HepG2 (cell line): Measurements from ENCODE around the gene SPACA1. TPM values are rescaled to one million over a fixed set of nuclear protein-coding genes. Genes with fewer than 3 reads are reported as not detected.

Experiments
- ATAC-seq: fragments of 200-7000 bp; cut with Tn5 transposase; 3 replicates; pipeline ENCODE4 v1.9.1; 2020; ENCODE audit warnings: mild to moderate bottlenecking, moderate library complexity
- BruUV-seq: library from RNA; stranded (reverse); fragments of 400-500 nt; replicated peaks from 2 replicates; lab custom pipeline; 2021; lab: Mats Ljungman, UMichigan
- CTCF ChIA-PET: fragments of 300-600 bp; formaldehyde crosslinking; extraction: SDS; loops from one replicate; lab custom pipeline; 2021; ENCODE audit warnings: low total read pairs, inconsistent platforms, low intra/inter-chr PET ratio; lab: Yijun Ruan, JAX
- POLR2A ChIA-PET: fragments of 350-600 bp; sonication (Branson Sonifier 250); formaldehyde crosslinking; loops from one replicate; lab custom pipeline; 2020; ENCODE audit warnings: antibody characterized with exemption, inconsistent platforms; lab: Yijun Ruan, JAX
- DNase-seq: peaks from one replicate; pipeline ENCODE4 v3.0.0-alpha.2; 2015; ENCODE audit warnings: low spot score
- FAIRE-seq: peaks from 3 replicates; lab custom pipeline; 2011; peaks lifted over from hg19 to GRCh38; lab: Jason Lieb, UNC
- H2AFZ ChIP-seq: one replicate; pipeline ENCODE4 v1.6.1; 2011; ENCODE audit warnings: low read length, inconsistent platforms
- H3K27ac ChIP-seq: fragments of 300-600 bp; 3 replicates; pipeline ENCODE4 v1.8.0; 2011; ENCODE audit warnings: mixed run types, mild to moderate bottlenecking, mixed read lengths, low read length, inconsistent platforms; ENCODE audit not compliant: insufficient read depth; ENCODE audit errors: extremely low read length
- H3K27me3 ChIP-seq, 2 experiments: fragments of 200-600 bp in 1 of 2; 2 replicates in 1 of 2; 3 replicates in 1 of 2; pipeline versions ENCODE4 v1.6.0 to v1.8.0; 2011; ENCODE audit warnings: low read length in 2 of 2, mild to moderate bottlenecking in 2 of 2, moderate library complexity in 2 of 2, inconsistent platforms in 1 of 2; ENCODE audit not compliant: insufficient read depth in 2 of 2, control insufficient read depth in 1 of 2
- H3K36me3 ChIP-seq, 2 experiments: fragments of 200-600 bp in 1 of 2; replicated peaks in 1 of 2; 2 replicates in 1 of 2; 3 replicates in 1 of 2; pipeline versions ENCODE4 v1.5.1 to v1.8.0; 2011; ENCODE audit warnings: low read length in 2 of 2, inconsistent platforms in 1 of 2; ENCODE audit not compliant: insufficient read depth in 2 of 2, control insufficient read depth in 1 of 2
- H3K4me1 ChIP-seq: 2 replicates; pipeline ENCODE4 v1.5.1; 2012; ENCODE audit warnings: low read length, inconsistent platforms; ENCODE audit not compliant: insufficient read depth
- H3K4me2 ChIP-seq: 2 replicates; pipeline ENCODE4 v1.6.0; 2011; ENCODE audit warnings: low read depth, low read length, inconsistent platforms
- H3K4me3 ChIP-seq, 3 experiments: fragments of 200-600 bp in 1 of 3; sonication (generic), shearing (Covaris generic) in 1 of 3; replicated peaks in 1 of 3; 2 replicates each; pipeline ENCODE4 v1.5.1; 2011 to 2016; ENCODE audit warnings: low read length in 3 of 3, inconsistent platforms in 2 of 3, low read depth in 2 of 3, mild to moderate bottlenecking in 2 of 3, control low read depth in 1 of 3, mixed read lengths in 1 of 3; ENCODE audit not compliant: insufficient read depth in 1 of 3
- H3K79me2 ChIP-seq: one replicate; pipeline ENCODE4 v1.6.1; 2011; ENCODE audit warnings: low read length, inconsistent platforms; ENCODE audit not compliant: insufficient read depth
- H3K9ac ChIP-seq: 2 replicates; pipeline ENCODE4 v1.6.0; 2011; ENCODE audit warnings: mild to moderate bottlenecking, low read depth, low read length, inconsistent platforms; ENCODE audit not compliant: insufficient read depth
- H3K9me3 ChIP-seq: 2 replicates; pipeline ENCODE4 v1.5.1; 2012; ENCODE audit warnings: mild to moderate bottlenecking, low read length
- H4K20me1 ChIP-seq: 2 replicates; pipeline ENCODE4 v1.6.0; 2011; ENCODE audit warnings: inconsistent platforms, mild to moderate bottlenecking, low read length, moderate library complexity; ENCODE audit not compliant: insufficient read depth
- ERF ChIP-seq: IDR thresholded peaks from 2 replicates; pipeline ENCODE4 v1.6.1; 2018; ENCODE audit warnings: missing biosample characterization, missing genetic modification reagents
- HDAC6 ChIP-seq: fragments of 200-600 bp; sonication (generic); IDR thresholded peaks from 2 replicates; pipeline ENCODE4 v1.7.0; 2017; ENCODE audit warnings: mild to moderate bottlenecking, antibody characterized with exemption, low read length, low read depth
- KDM2A ChIP-seq: sonication (generic); formaldehyde crosslinking; IDR thresholded peaks from 2 replicates; pipeline ENCODE4 v1.4.0; 2020; ENCODE audit warnings: low read depth, missing genetic modification reagents, borderline replicate concordance
- MIXL1 ChIP-seq: IDR thresholded peaks from 2 replicates; pipeline ENCODE4 v1.6.1; 2016
- PCBP2 ChIP-seq: fragments of 200-400 bp; formaldehyde crosslinking; optimal IDR thresholded peaks from 2 replicates; pipeline ENCODE3; 2018; ENCODE audit warnings: low read length, low read depth; ENCODE audit not compliant: poor library complexity, severe bottlenecking
- RAD21 ChIP-seq: fragments of 450-650 bp; formaldehyde crosslinking; IDR thresholded peaks from 2 replicates; pipeline ENCODE4 v1.5.0; 2020; ENCODE audit warnings: mild to moderate bottlenecking
- RFXAP ChIP-seq: sonication (generic); formaldehyde crosslinking; IDR thresholded peaks from 2 replicates; pipeline ENCODE4 v1.4.0; 2020; ENCODE audit warnings: missing genetic modification reagents, borderline replicate concordance
- RXRA ChIP-seq: sonication (generic); formaldehyde crosslinking; IDR thresholded peaks from 2 replicates; pipeline ENCODE4 v1.5.1; 2020; ENCODE audit warnings: missing genetic modification reagents
- RXRB ChIP-seq: IDR thresholded peaks from 2 replicates; pipeline ENCODE4 v1.6.1; 2016; ENCODE audit warnings: borderline replicate concordance, missing genetic modification reagents, missing compliant biosample characterization
- SIX4 ChIP-seq: sonication (generic); formaldehyde crosslinking; IDR thresholded peaks from 2 replicates; pipeline ENCODE4 v1.4.0; 2020; ENCODE audit warnings: missing genetic modification reagents
- SRF ChIP-seq: IDR thresholded peaks from 2 replicates; pipeline ENCODE4 v1.6.1; 2011; ENCODE audit warnings: mild to moderate bottlenecking, low read depth, low read length, moderate library complexity
- TERF1 ChIP-seq: sonication (generic); formaldehyde crosslinking; IDR thresholded peaks from 2 replicates; pipeline ENCODE4 v1.8.0; 2022; ENCODE audit warnings: mild to moderate bottlenecking, missing genetic modification reagents, moderate library complexity
- THAP7 ChIP-seq: sonication (generic); formaldehyde crosslinking; IDR thresholded peaks from 2 replicates; pipeline ENCODE4 v1.8.1; 2023; ENCODE audit warnings: mild to moderate bottlenecking, missing genetic modification reagents
- ZBTB14 ChIP-seq: sonication (generic); formaldehyde crosslinking; IDR thresholded peaks from 2 replicates; pipeline ENCODE4 v1.4.0; 2020; ENCODE audit warnings: missing genetic modification reagents
- ZFP36L2 ChIP-seq: sonication (generic); formaldehyde crosslinking; IDR thresholded peaks from 2 replicates; pipeline ENCODE4 v1.4.0; 2020; ENCODE audit warnings: missing genetic modification reagents
- ZFYVE20 ChIP-seq: sonication (generic); formaldehyde crosslinking; IDR thresholded peaks from 2 replicates; pipeline ENCODE4 v1.8.0; 2023; ENCODE audit warnings: low read depth, mild to moderate bottlenecking, moderate library complexity, missing genetic modification reagents, borderline replicate concordance
- ZKSCAN8 ChIP-seq: IDR thresholded peaks from 2 replicates; pipeline ENCODE4 v1.6.1; 2016; ENCODE audit warnings: borderline replicate concordance, missing genetic modification reagents, missing compliant biosample characterization
- ZNF136 ChIP-seq: sonication (generic); formaldehyde crosslinking; IDR thresholded peaks from 2 replicates; pipeline ENCODE4 v1.8.1; 2022; ENCODE audit warnings: low read depth, mild to moderate bottlenecking, moderate library complexity, missing genetic modification reagents
- ZNF224 ChIP-seq: sonication (generic); formaldehyde crosslinking; IDR thresholded peaks from 2 replicates; pipeline ENCODE4 v1.5.0; 2020; ENCODE audit warnings: mild to moderate bottlenecking, missing genetic modification reagents
- ZNF431 ChIP-seq: sonication (generic); formaldehyde crosslinking; IDR thresholded peaks from 2 replicates; pipeline ENCODE4 v1.9.0; 2022; ENCODE audit warnings: missing genetic modification reagents, low read depth, mild to moderate bottlenecking, borderline replicate concordance
- ZNF547 ChIP-seq: sonication (generic); formaldehyde crosslinking; IDR thresholded peaks from 2 replicates; pipeline ENCODE4 v1.5.1; 2020; ENCODE audit warnings: mild to moderate bottlenecking, missing genetic modification reagents
- ZNF674 ChIP-seq: sonication (generic); formaldehyde crosslinking; IDR thresholded peaks from 2 replicates; pipeline ENCODE4 v1.5.0; 2020; ENCODE audit warnings: low read depth, mild to moderate bottlenecking, missing genetic modification reagents
- ZSCAN29 ChIP-seq: sonication (generic); formaldehyde crosslinking; conservative IDR thresholded peaks from 2 replicates; pipeline ENCODE4 v1.4.0; 2020; ENCODE audit warnings: mild to moderate bottlenecking, missing genetic modification reagents
- WGBS: methylation state at CpG from one replicate; pipeline ENCODE4 v1.1.6; 2017; ENCODE audit warnings: low lambda C conversion rate; 5-methylcytosine and 5-hydroxymethylcytosine counted together
- in situ Hi-C: cut with HindIII; loops from 2 replicates; pipeline ENCODE4 v1.10.0; 2017; ENCODE audit warnings: low pct_unique_long_range_greater_than_20kb; ENCODE audit not compliant: extremely low pct_ligation_motif_present
- intact Hi-C: fragments of 100-400 bp; cut with micrococcal nuclease; formaldehyde crosslinking; loops from one replicate; pipeline ENCODE4 v1.10.0; 2022; ENCODE audit not compliant: unreplicated experiment
- polyA plus RNA-seq, 8 experiments: library from polyadenylated mRNA; depleted of rRNA in 3 of 8; stranded (reverse) in 7 of 8; unstranded in 1 of 8; fragments of >200 nt; fragmentation: Illumina TruSeq in 4 of 8; extraction: Trizol in 4 of 8; gene quantifications; 2 replicates each; pipeline versions ENCODE4 v1.2.1 to v1.2.3, GENCODE V29; 2011 to 2016; ENCODE audit warnings: low read depth in 4 of 8, missing spikeins in 1 of 8, mixed read lengths in 1 of 8; ENCODE audit not compliant: insufficient read depth in 1 of 8
- total RNA-seq, 5 experiments: library from RNA; depleted of rRNA; stranded (reverse); fragments of >200 nt; fragmentation: Illumina TruSeq; extraction: Trizol; gene quantifications; 2 replicates each; pipeline ENCODE4 v1.2.3, GENCODE V29; 2016; ENCODE audit warnings: low read depth in 1 of 5

SPACA1 gene
- total and polyA plus RNA-seq, 2 of the 13 experiments (the other 11 are each of a cell fraction or from before 2014, with no cell fraction given), result 0.07 TPM; not detected in 1

GRCh38 chr6:88044530-88044929, 3.1 kb upstream of the SPACA1 start (continued):
- TF ChIP-seq PCBP2 (no peak), MIXL1 (no peak), ZBTB14 (CRISPR knock-in tag) (no peak), RAD21 (CRISPR knock-in tag) (no peak), ZSCAN29 (CRISPR knock-in tag) (no peak), THAP7 (CRISPR knock-in tag) (no peak), ERF (no peak), HDAC6 (no peak), KDM2A (CRISPR knock-in tag) (no peak), ZNF547 (CRISPR knock-in tag) (no peak)

- BruUV-seq, result no TSS peak
- no peak for TF ChIP-seq ZKSCAN8 (CRISPR knock-in tag)
- TF ChIP-seq ZNF431 (CRISPR knock-in tag), result no peak
- no peak for TF ChIP-seq SIX4 (CRISPR knock-in tag)
- TF ChIP-seq ZNF136, result no peak
- TF ChIP-seq TERF1 (CRISPR knock-in tag), result no peak
- TF ChIP-seq RXRB, result no peak
- no peak for TF ChIP-seq ZNF674
- no peak for TF ChIP-seq RXRA
- TF ChIP-seq SRF, result no peak
- TF ChIP-seq ZFYVE20 (CRISPR knock-in tag), result no peak
- no peak for TF ChIP-seq ZNF224
- TF ChIP-seq RFXAP (CRISPR knock-in tag), result no peak
- no peak for TF ChIP-seq ZFP36L2 (CRISPR knock-in tag)
- no peaks in the 10 kb centered on the region for H3K9me3 ChIP-seq
- H3K9ac ChIP-seq, result no peak overlapping the region
- no peaks in the 10 kb centered on the region; a peak in 1 of 5 replicates for H3K27me3 ChIP-seq
- no peak for FAIRE-seq
- no peak overlapping the region for H3K4me2 ChIP-seq
- in situ Hi-C loops (no loop called here), intact Hi-C loops (no loop called here)
- H3K36me3 ChIP-seq, result no peaks in the 10 kb centered on the region
- H3K4me3 ChIP-seq, result no peak overlapping the region
- CTCF ChIA-PET, result no interaction called here
- no peak overlapping the region for H2AFZ ChIP-seq
- ATAC-seq, result no peak
- no peak overlapping the region for H3K27ac ChIP-seq
- POLR2A ChIA-PET, result no interaction called here
- DNase-seq, result no peak
- H3K79me2 ChIP-seq, result no peaks in the 10 kb centered on the region
- H4K20me1 ChIP-seq, result no peaks in the 10 kb centered on the region
- no peaks in the 10 kb centered on the region for H3K4me1 ChIP-seq
- WGBS, result 0% methylated on average over 1 of the region's 1 CpG
Observed at GRCh38 chr6:88045521-88046136, 2.0 kb upstream of the SPACA1 start.
